GM23248 (cell line): ENCODE measurements around the gene RTTN. TPM values are rescaled to one million over a fixed set of nuclear protein-coding genes. Genes with fewer than 3 reads are reported as not detected.

ENCODE experiments used
- DNase-seq: peaks from one replicate; pipeline ENCODE4 v3.0.0-alpha.2; 2015
- H2AFZ ChIP-seq: fragments of 200-600 bp; sonication (generic); 2 replicates; pipeline ENCODE4 v1.6.1; 2016; ENCODE audit warnings: antibody characterized with exemption
- H3F3A ChIP-seq: fragments of 200-600 bp; sonication (generic); 2 replicates; pipeline ENCODE4 v1.6.1; 2016; ENCODE audit warnings: mild to moderate bottlenecking, antibody characterized with exemption, mixed run types; ENCODE audit not compliant: insufficient read depth
- H3K27ac ChIP-seq: fragments of 200-600 bp; sonication (generic); 2 replicates; pipeline ENCODE4 v1.5.1; 2016; ENCODE audit warnings: mild to moderate bottlenecking
- H3K27me3 ChIP-seq: fragments of 200-600 bp; sonication (generic); replicated peaks from 2 replicates; pipeline ENCODE4 v1.6.1; 2016; ENCODE audit warnings: mild to moderate bottlenecking; ENCODE audit not compliant: insufficient read depth
- H3K36me3 ChIP-seq: fragments of 200-600 bp; sonication (generic); 2 replicates; pipeline ENCODE4 v1.6.1; 2016; ENCODE audit warnings: low read depth, mild to moderate bottlenecking
- H3K4me1 ChIP-seq: fragments of 200-600 bp; sonication (generic); 2 replicates; pipeline ENCODE4 v1.6.1; 2016; ENCODE audit warnings: mild to moderate bottlenecking; ENCODE audit not compliant: insufficient read depth
- H3K4me2 ChIP-seq: fragments of 200-600 bp; sonication (generic); one replicate; pipeline ENCODE4 v1.6.1; 2016; ENCODE audit warnings: mild to moderate bottlenecking; ENCODE audit not compliant: unreplicated experiment
- H3K4me3 ChIP-seq: fragments of 200-600 bp; sonication (generic); 2 replicates; pipeline ENCODE4 v1.5.1; 2016; ENCODE audit warnings: mild to moderate bottlenecking
- H3K79me2 ChIP-seq: fragments of 200-600 bp; sonication (generic); 2 replicates; pipeline ENCODE4 v1.6.1; 2016; ENCODE audit warnings: mild to moderate bottlenecking; ENCODE audit not compliant: insufficient read depth
- H3K9ac ChIP-seq: fragments of 200-600 bp; sonication (generic); 2 replicates; pipeline ENCODE4 v1.6.1; 2016; ENCODE audit warnings: mild to moderate bottlenecking
- H3K9me2 ChIP-seq: fragments of 200-600 bp; sonication (generic); 2 replicates; pipeline ENCODE4 v1.6.1; 2016; ENCODE audit warnings: mixed run types, mild to moderate bottlenecking, moderate library complexity; ENCODE audit not compliant: insufficient read depth
- H3K9me3 ChIP-seq: fragments of 200-600 bp; sonication (generic); one replicate; pipeline ENCODE4 v1.6.1; 2017; ENCODE audit warnings: low read depth
- H4K20me1 ChIP-seq: fragments of 200-600 bp; sonication (generic); 2 replicates; pipeline ENCODE4 v1.6.0; 2016; ENCODE audit not compliant: insufficient read depth
- EZH2 ChIP-seq: fragments of 200-600 bp; sonication (generic); IDR thresholded peaks from 2 replicates; pipeline ENCODE4 v1.6.1; 2018; ENCODE audit warnings: antibody characterized with exemption, mild to moderate bottlenecking; ENCODE audit not compliant: insufficient read depth, poor library complexity, severe bottlenecking
- EZH2phosphoT487 ChIP-seq: fragments of 200-600 bp; sonication (generic); IDR thresholded peaks from 2 replicates; pipeline ENCODE4 v1.6.1; 2018; ENCODE audit warnings: antibody characterized with exemption, moderate library complexity, mild to moderate bottlenecking, low read depth; ENCODE audit not compliant: insufficient read depth
- WGBS, 2 experiments: methylation state at CpG; one replicate each; pipeline ENCODE4 v1.1.6; 2015 to 2017; ENCODE audit warnings: low lambda C conversion rate in 2 of 2, low coverage in 1 of 2; ENCODE audit errors: missing lambda C conversion rate in 2 of 2; 5-methylcytosine and 5-hydroxymethylcytosine counted together
- in situ Hi-C: fragments of 300-500 bp; cut with MboI; formaldehyde crosslinking; loops from 2 replicates; pipeline ENCODE4 v1.15.0; 2020
- polyA plus RNA-seq: library from polyadenylated mRNA; unstranded; fragments of >200 nt; fragmentation: Nextera tagmentation; extraction: Ambion mirVana; gene quantifications from 2 replicates; pipeline ENCODE4 v1.2.1, GENCODE V29; 2016
- total RNA-seq: library from RNA; depleted of rRNA; stranded (reverse); fragments of >200 nt; shearing (Covaris generic); gene quantifications from 2 replicates; pipeline ENCODE4 v1.2.3, GENCODE V29; 2014

Gene RTTN
- total and polyA plus RNA-seq, 2 experiments from 2014 or later: 12.4 to 19.3 TPM

GRCh38 chr18:69999656-70000055, 205.8 kb downstream of the RTTN start:
- Histone ChIP-seq H3K79me2 (no peaks in the 10 kb centered on the region), H3K27me3 (no peaks in the 10 kb centered on the region), H3K9me3 (no peaks in the 10 kb centered on the region), H3K4me1 (no peaks in the 10 kb centered on the region), H3K9me2 (no peaks in the 10 kb centered on the region), H3K27ac (no peak overlapping the region), H3F3A (no peaks in the 10 kb centered on the region), H3K36me3 (peaks cover 21% of the 10 kb centered on the region), H3K4me2 (no peak overlapping the region), H3K9ac (no peak overlapping the region), H3K4me3 (no peak overlapping the region), H4K20me1 (no peaks in the 10 kb centered on the region), H2AFZ (no peak overlapping the region)
- WGBS, 2 experiments: 65 to 70% methylated on average over 9 of the region's 9 CpGs
- TF ChIP-seq EZH2phosphoT487 (no peak), EZH2 (no peak)
- in situ Hi-C loops: no loop called here
- DNase-seq: no peak

GRCh38 chr18:69998523-69998987, 206.9 kb downstream of the RTTN start:
- H3K4me3 ChIP-seq: no peak overlapping the region
- no peak overlapping the region for H3K27ac ChIP-seq
- H3K4me2 ChIP-seq: no peak overlapping the region
- no peaks in the 10 kb centered on the region for H3K79me2 ChIP-seq
- H3K4me1 ChIP-seq: no peaks in the 10 kb centered on the region
- no peak for DNase-seq
- peaks cover 3% of the 10 kb centered on the region; the same call in 1 of the 2 replicates for H3F3A ChIP-seq
- TF ChIP-seq EZH2 (no peak), EZH2phosphoT487 (no peak)
- H3K9ac ChIP-seq: no peak overlapping the region
- peaks cover 24% of the 10 kb centered on the region for H3K36me3 ChIP-seq
- in situ Hi-C loops: no loop called here
- H2AFZ ChIP-seq: no peak overlapping the region
- no peaks in the 10 kb centered on the region for H3K9me2 ChIP-seq
- H3K9me3 ChIP-seq: no peaks in the 10 kb centered on the region
- no peaks in the 10 kb centered on the region for H3K27me3 ChIP-seq
- H4K20me1 ChIP-seq: no peaks in the 10 kb centered on the region

- H3K27me3 ChIP-seq: no peaks in the 10 kb centered on the region
- no peaks in the 10 kb centered on the region for H3K9me3 ChIP-seq
- DNase-seq: no peak
- TF ChIP-seq EZH2phosphoT487 (no peak), EZH2 (no peak)
- H3K79me2 ChIP-seq: no peaks in the 10 kb centered on the region
- H3K4me3 ChIP-seq: no peak overlapping the region
- H2AFZ ChIP-seq: no peak overlapping the region
- no peaks in the 10 kb centered on the region for H3K9me2 ChIP-seq
- WGBS, 2 experiments: 90 to 94% methylated on average over 7 of the region's 7 CpGs
- no peak overlapping the region for H3K9ac ChIP-seq
- peaks cover 23% of the 10 kb centered on the region for H3K36me3 ChIP-seq
- H4K20me1 ChIP-seq: no peaks in the 10 kb centered on the region
- H3K27ac ChIP-seq: no peak overlapping the region
- H3K4me1 ChIP-seq: no peaks in the 10 kb centered on the region
- no peak overlapping the region for H3K4me2 ChIP-seq
- H3F3A ChIP-seq: peaks cover 9% of the 10 kb centered on the region; the same call in 1 of the 2 replicates
- in situ Hi-C loops: no loop called here
These were observed 208.3 kb downstream of the RTTN start for GRCh38 chr18:69996951-69997798.

- H4K20me1 ChIP-seq: no peaks in the 10 kb centered on the region
- in situ Hi-C loops: no loop called here
- no peak for TF ChIP-seq EZH2
- TF ChIP-seq EZH2phosphoT487: no peak
- WGBS, 2 experiments: 90 to 94% methylated on average over 2 of the region's 2 CpGs
- H3K9ac ChIP-seq: no peak overlapping the region
- H3K4me2 ChIP-seq: no peak overlapping the region
- H3K4me3 ChIP-seq: no peak overlapping the region
- no peaks in the 10 kb centered on the region for H3K4me1 ChIP-seq
- H2AFZ ChIP-seq: no peak overlapping the region
- H3K27me3 ChIP-seq: no peaks in the 10 kb centered on the region
- no peaks in the 10 kb centered on the region for H3K9me3 ChIP-seq
- H3K36me3 ChIP-seq: peaks cover 27% of the 10 kb centered on the region
- no peaks in the 10 kb centered on the region for H3K79me2 ChIP-seq
- H3K27ac ChIP-seq: no peak overlapping the region
- no peaks in the 10 kb centered on the region for H3K9me2 ChIP-seq
- H3F3A ChIP-seq: peaks cover 9% of the 10 kb centered on the region; the same call in 1 of the 2 replicates
- DNase-seq: no peak
These were observed 209.1 kb downstream of the RTTN start for GRCh38 chr18:69996417-69996816.
